Measurements from ENCODE around the gene NPR2. TPM values are rescaled to one million over a fixed set of nuclear protein-coding genes. Genes with fewer than 3 reads are reported as not detected.

NPR2 gene
- polyA plus RNA-seq, 2 of the 4 experiments (the other 2 are of a cell fraction) = 7.8 to 18.8 TPM

DNA sequence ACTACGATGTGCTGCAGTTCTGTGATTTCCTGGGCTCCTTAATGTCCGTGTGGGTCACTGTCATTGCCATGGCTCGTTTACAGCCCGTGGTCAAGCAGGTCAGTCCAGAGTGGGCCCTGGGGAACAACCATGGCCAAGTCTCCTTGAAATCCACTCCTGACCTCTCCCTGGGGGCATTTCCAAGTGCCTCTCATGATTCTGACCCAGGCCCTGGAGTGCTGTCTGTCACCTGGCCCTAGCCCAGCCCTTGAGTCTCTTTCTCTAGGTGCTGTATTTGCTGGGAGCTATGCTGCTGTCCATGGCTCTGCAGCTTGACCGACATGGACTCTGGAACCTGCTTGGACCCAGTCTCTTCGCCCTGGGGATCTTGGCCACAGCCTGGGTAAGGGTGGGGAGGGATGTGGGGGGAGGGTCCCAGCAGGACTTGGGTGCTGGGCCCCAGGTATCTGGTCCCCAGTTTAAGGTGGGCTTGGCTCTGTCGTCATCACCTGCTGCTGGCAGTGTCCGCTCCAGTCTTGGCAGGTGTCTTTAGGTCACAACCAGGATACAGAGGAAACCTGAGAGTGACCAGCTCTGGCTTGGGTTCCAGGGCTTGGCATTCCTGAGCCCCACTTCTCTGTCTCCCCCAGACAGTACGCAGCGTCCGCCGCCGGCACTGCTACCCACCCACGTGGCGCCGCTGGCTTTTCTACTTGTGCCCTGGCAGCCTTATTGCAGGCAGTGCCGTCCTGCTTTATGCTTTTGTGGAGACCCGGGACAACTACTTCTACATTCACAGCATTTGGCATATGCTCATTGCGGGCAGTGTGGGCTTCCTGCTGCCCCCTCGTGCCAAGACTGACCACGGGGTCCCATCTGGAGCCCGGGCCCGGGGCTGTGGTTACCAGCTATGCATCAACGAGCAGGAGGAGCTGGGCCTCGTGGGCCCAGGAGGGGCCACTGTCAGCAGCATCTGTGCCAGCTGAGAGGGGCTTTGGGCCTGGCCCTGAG is 61.8 kb downstream of the NPR2 start:
- Histone ChIP-seq H3K4me2 (no peak overlapping the region), H3K4me3 (no peak overlapping the region), H3K4me1 (no peaks in the 10 kb centered on the region), H3K9me3 (no peaks in the 10 kb centered on the region), H3K27ac (no peak overlapping the region)
- ATAC-seq (no peak), DNase-seq (ENCODE audit: low read depth in 1 of 2, low spot score in 1 of 2) (no peak), FAIRE-seq (no peak)
- no peak for TF ChIP-seq KDM1A (IDR thresholded peaks at IDR 0.05; ENCODE audit: low read depth)
- no peak for TF ChIP-seq EP300 (IDR thresholded peaks at IDR 0.05)
- no peak for TF ChIP-seq KDM5A (IDR thresholded peaks at IDR 0.05)
- TF ChIP-seq, protein P1, sequence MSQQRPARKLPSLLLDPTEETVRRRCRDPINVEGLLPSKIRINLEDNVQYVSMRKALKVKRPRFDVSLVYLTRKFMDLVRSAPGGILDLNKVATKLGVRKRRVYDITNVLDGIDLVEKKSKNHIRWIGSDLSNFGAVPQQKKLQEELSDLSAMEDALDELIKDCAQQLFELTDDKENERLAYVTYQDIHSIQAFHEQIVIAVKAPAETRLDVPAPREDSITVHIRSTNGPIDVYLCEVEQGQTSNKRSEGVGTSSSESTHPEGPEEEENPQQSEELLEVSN (IDR thresholded peaks at IDR 0.05; ENCODE audit: borderline replicate concordance, low read depth) = no peak
- no peak for TF ChIP-seq CBX8 (IDR thresholded peaks at IDR 0.05)
- no peak for TF ChIP-seq POLR2A (IDR thresholded peaks at IDR 0.05; ENCODE audit: low read length)
- no peak for TF ChIP-seq RFX5 (IDR thresholded peaks at IDR 0.05)
- no peak for TF ChIP-seq JUNB (IDR thresholded peaks at IDR 0.05)
- no peak for TF ChIP-seq ESRRA (IDR thresholded peaks at IDR 0.05; ENCODE audit: borderline replicate concordance, low read length)
- TF ChIP-seq ZNF302 (CRISPR knock-in tag; IDR thresholded peaks at IDR 0.05) = no peak
- TF ChIP-seq EHF (CRISPR knock-in tag; IDR thresholded peaks at IDR 0.05) = no peak
- no peak for TF ChIP-seq RNF2 (IDR thresholded peaks at IDR 0.05; ENCODE audit: borderline replicate concordance, low read depth)
- TF ChIP-seq, protein P2, sequence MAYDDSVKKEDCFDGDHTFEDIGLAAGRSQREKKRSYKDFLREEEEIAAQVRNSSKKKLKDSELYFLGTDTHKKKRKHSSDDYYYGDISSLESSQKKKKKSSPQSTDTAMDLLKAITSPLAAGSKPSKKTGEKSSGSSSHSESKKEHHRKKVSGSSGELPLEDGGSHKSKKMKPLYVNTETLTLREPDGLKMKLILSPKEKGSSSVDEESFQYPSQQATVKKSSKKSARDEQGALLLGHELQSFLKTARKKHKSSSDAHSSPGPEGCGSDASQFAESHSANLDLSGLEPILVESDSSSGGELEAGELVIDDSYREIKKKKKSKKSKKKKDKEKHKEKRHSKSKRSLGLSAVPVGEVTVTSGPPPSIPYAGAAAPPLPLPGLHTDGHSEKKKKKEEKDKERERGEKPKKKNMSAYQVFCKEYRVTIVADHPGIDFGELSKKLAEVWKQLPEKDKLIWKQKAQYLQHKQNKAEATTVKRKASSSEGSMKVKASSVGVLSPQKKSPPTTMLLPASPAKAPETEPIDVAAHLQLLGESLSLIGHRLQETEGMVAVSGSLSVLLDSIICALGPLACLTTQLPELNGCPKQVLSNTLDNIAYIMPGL (CRISPR knock-in tag; IDR thresholded peaks at IDR 0.05; ENCODE audit: borderline replicate concordance) = no peak
- no peak for TF ChIP-seq RCOR1 (IDR thresholded peaks at IDR 0.05; ENCODE audit: low read depth, low read length)
- no peak for TF ChIP-seq ZFP36 (IDR thresholded peaks at IDR 0.05; ENCODE audit: borderline replicate concordance, partially characterized antibody)
- no peak for TF ChIP-seq HOXB13 (CRISPR knock-in tag; IDR thresholded peaks at IDR 0.05; ENCODE audit: low read depth)
- TF ChIP-seq, protein P3, sequence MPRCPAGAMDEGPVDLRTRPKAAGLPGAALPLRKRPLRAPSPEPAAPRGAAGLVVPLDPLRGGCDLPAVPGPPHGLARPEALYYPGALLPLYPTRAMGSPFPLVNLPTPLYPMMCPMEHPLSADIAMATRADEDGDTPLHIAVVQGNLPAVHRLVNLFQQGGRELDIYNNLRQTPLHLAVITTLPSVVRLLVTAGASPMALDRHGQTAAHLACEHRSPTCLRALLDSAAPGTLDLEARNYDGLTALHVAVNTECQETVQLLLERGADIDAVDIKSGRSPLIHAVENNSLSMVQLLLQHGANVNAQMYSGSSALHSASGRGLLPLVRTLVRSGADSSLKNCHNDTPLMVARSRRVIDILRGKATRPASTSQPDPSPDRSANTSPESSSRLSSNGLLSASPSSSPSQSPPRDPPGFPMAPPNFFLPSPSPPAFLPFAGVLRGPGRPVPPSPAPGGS (IDR thresholded peaks at IDR 0.05) = no peak
- no peak for TF ChIP-seq FOSL2 (IDR thresholded peaks at IDR 0.05)
- no peak for TF ChIP-seq FOSL2 (CRISPR knock-in tag; IDR thresholded peaks at IDR 0.05)
- WGBS (ENCODE audit: missing lambda C conversion rate) = 64% methylated on average over 21 of the region's 25 CpGs
- ChIA-PET POLR2A (no interaction called here), CTCF (interaction anchor here (1.2 to 1.3 kb wide), 2 partner anchors 24 to 63 kb away, joined by 3 to 4 read pairs; no protein-coding TSS in a partner anchor)

DNA sequence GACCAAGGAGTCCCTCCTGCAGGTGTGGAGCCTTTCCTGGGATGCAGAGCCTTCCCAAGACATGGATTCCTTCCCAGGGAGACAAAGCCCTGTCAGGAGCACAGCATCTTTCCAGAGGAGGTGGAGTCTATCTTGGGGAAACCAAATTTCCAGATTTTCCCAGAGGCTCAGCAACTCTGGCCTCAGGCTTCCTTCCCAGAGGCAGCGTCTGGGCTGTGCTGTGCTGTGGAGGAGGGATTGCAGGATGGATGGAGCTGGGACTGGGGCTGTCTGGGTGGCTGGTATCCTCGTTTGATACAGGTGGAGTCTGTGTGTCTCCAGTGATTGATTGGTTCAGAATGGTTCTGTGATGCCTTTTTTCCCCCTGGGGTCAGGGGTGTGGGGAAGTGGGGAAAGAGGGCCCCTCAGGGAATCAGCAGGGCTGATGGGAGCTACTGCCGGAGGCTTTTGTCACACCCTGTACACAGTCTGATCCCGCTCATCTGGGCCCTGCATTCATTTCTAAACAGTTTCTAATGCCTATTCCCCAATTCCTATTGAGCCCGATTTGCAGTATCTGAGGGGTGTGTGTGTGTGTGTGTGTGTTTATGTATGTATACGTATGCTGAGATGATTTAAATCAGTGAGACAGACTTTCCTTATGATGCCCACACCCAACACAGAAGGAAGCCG is 62.8 kb downstream of the NPR2 start:
- WGBS (ENCODE audit: missing lambda C conversion rate) = 55% methylated on average over 6 of the region's 7 CpGs
- CTCF ChIA-PET = interaction anchor here (1.2 to 8.1 kb wide), 6 partner anchors 9 to 64 kb away, joined by 3 to 36 read pairs (median 6); partner anchors contain the start of gene HRCT1
- TF ChIP-seq JUN (IDR thresholded peaks at IDR 0.05) = no peak
- TF ChIP-seq CHD2 (IDR thresholded peaks at IDR 0.05; ENCODE audit: low read length, partially characterized antibody) = no peak
- no peak for TF ChIP-seq MAFK (IDR thresholded peaks at IDR 0.05; ENCODE audit: partially characterized antibody)
- no peak for TF ChIP-seq ZNF302 (CRISPR knock-in tag; IDR thresholded peaks at IDR 0.05)
- TF ChIP-seq NPAS2 (CRISPR knock-in tag; IDR thresholded peaks at IDR 0.05; ENCODE audit: borderline replicate concordance) = no peak
- TF ChIP-seq, protein P4, sequence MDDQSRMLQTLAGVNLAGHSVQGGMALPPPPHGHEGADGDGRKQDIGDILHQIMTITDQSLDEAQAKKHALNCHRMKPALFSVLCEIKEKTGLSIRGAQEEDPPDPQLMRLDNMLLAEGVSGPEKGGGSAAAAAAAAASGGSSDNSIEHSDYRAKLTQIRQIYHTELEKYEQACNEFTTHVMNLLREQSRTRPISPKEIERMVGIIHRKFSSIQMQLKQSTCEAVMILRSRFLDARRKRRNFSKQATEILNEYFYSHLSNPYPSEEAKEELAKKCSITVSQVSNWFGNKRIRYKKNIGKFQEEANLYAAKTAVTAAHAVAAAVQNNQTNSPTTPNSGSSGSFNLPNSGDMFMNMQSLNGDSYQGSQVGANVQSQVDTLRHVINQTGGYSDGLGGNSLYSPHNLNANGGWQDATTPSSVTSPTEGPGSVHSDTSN (IDR thresholded peaks at IDR 0.05) = no peak
- no peak for TF ChIP-seq FOSL2 (IDR thresholded peaks at IDR 0.05)
- no peak for TF ChIP-seq FOSL2 (CRISPR knock-in tag; IDR thresholded peaks at IDR 0.05)
- TF ChIP-seq ZSCAN20 (CRISPR knock-in tag; IDR thresholded peaks at IDR 0.05) = no peak
- TF ChIP-seq EHMT2 (IDR thresholded peaks at IDR 0.05; ENCODE audit: low read depth) = no peak
- TF ChIP-seq POLR2A (IDR thresholded peaks at IDR 0.05; ENCODE audit: low read length) = no peak
- TF ChIP-seq RCOR1 (IDR thresholded peaks at IDR 0.05; ENCODE audit: low read depth, low read length) = no peak
- no peak for TF ChIP-seq SMC3 (IDR thresholded peaks at IDR 0.05)
- no peak for TF ChIP-seq HOXB13 (CRISPR knock-in tag; IDR thresholded peaks at IDR 0.05; ENCODE audit: low read depth)
- no peak for TF ChIP-seq FOSB (CRISPR knock-in tag; IDR thresholded peaks at IDR 0.05)
- TF ChIP-seq, protein P2 (CRISPR knock-in tag; IDR thresholded peaks at IDR 0.05; ENCODE audit: borderline replicate concordance) = no peak

More for the DNA sequence above, 62.8 kb downstream of the NPR2 start:
- Histone ChIP-seq H3K4me2 (no peak overlapping the region), H3K4me3 (no peak overlapping the region), H3K27ac (no peak overlapping the region), H3K4me1 (no peaks in the 10 kb centered on the region), H3K9me3 (no peaks in the 10 kb centered on the region)
- FAIRE-seq (no peak), DNase-seq (ENCODE audit: low read depth in 1 of 2, low spot score in 1 of 2) (no peak), ATAC-seq (0 out of 6 replicates have a peak, but pooled peaks of 1 of the 2 experiments have one; percentile 32)
- POLR2A ChIA-PET = no interaction called here

All from A549 (cell line).